ENCODE measurements around the gene ACADVL.
A peak's percentile ranks its signal among the peaks of the same experiment; 100 is the strongest.

ACADVL gene

DNA sequence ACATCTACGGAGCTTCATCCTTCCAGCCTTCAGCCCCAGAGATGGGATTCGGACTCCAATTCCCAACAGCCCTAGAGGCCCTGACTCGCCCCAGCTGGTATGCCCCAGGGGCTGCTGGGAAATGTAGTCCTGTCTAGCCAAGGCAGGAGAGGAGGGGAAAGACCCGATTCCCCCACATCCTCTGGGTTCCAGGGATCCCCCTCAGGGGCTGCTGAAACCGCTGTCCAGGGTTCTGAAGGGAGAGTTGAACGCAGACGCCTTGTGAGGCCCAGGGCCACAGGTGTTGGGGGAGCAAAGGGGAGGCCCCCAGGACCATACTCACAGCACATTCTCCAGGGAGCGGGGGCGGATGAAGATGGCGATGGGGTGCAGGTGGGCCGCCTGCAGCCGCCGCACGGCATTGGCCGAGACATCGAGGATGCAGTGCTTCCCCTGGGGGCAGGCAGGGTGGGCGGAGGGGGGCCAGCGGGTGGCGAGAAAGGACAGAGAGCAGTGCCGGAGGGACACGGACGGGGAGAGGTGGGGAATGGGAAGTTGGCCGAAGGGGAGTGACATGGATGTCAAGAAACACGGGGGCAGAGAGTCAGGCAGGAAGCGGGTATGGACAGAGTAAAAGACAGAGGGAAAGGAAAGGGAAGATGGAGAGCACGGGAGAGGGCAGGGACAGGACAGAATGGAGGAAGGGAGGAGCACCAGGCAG is 28.0 kb upstream of the ACADVL start:
- no peak for DNase-seq (ENCODE audit: low spot score)

DNA sequence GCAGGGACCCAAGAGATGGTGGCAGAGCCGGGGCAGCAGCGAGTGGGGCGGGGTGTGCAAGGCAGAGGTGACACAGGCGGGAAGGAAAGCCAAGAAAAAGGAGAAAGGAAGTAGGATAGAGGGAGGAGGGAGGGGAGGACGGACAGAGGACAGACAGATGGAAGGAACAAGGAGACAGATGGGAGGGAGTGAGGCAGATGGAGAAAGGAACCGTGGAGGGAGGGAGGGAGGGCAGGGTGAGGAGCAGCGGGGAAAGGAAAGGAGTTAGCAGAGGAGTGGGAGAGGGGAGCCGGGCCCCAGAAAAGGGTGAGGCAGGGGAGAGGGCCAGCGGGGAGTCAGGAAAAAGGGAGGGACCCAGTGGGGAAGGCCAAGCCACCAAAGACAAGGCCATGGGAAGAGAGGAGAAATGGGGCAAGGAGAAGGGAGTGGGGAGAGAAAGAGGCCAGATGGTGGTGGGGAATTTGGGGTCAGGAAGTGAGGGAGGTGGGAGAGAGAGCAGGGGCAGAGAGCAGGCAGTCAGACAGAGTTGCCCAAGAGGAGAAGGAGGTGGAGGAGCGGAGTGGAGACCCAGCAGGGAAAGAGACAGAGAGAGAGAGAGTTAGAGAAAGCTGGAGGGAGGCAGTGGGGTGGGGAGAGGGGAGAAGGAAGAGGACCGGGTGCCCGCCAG is 27.3 kb upstream of the ACADVL start:
- DNase-seq (ENCODE audit: low spot score): no peak

DNA sequence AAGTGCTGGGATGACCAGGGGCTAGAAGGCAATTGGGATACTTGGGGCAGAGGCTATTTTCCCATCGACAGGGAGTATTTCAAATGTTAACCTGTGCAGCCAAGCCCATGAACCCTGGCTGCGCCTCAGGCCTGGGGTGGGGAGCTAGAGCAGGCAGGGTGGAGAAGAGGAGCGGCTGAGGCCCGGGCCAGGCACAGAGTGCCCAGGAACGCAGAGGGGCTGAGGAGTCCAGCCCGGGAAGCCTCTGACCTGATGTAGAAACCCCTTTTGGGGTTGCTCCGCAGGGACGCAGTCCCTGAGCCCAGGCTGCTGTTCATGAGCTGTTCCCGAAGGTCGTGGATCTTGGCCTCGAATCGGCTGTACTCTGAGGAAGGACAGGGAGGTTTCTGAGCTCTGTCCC is 23.8 kb upstream of the ACADVL start:
- no peak for DNase-seq (ENCODE audit: low spot score)

DNA sequence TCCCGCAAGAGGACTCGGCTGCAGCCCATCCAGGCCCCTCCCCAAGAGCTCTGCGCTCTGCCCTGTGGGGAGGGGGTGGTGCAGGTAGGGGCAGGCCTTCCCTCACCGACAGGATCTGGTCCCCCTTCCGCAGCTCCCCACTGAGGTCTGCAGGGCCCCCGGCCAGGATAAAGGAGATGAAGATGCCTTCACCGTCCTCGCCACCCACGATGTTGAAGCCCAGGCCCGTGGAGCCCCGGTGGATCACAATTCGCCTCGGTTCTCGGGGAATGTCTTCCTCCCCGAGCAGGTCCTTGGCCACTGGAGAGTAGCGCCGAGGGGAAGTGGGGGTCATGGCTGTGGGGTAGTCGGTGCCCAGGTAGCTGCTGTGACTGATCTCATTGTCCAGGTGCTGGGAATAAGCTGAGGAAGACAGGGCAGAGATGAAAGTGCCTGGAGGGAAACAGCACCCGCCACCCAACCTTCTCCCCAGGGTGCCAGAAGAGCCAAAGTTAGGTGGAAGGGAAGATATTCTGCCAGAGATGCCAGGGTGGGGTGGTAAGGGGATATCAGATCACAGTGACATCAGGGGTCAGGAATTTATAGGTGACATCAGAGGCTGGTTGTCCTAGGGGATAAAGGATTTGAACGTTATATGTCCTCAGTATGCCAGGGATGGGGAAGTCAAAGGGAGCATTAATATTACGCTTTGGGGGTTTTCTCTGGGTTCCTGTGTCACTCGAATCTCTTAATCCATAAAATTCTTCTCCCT is 22.9 kb upstream of the ACADVL start:
- DNase-seq (ENCODE audit: low spot score): peak; percentile 61

DNA sequence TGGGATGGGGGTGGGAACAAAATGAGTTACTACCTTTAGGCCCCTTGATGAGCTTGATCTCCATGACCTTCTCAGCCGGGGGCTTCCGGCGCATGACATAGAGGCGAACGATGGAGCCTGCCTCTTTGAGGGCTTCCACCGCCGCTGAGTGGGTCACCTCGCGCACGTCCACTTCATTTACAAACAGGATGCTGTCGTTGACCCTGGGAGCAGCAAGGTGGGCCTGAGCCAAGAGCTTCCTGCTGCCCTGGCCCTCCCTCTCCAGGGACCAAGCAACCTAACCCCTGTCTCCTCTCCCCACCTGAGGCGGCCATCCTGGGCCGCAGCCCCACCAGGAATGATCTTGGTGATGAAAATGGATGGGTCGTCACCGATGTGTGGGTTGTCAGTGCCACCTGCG is 16.3 kb upstream of the ACADVL start:
- DNase-seq (ENCODE audit: low spot score): no peak

DNA sequence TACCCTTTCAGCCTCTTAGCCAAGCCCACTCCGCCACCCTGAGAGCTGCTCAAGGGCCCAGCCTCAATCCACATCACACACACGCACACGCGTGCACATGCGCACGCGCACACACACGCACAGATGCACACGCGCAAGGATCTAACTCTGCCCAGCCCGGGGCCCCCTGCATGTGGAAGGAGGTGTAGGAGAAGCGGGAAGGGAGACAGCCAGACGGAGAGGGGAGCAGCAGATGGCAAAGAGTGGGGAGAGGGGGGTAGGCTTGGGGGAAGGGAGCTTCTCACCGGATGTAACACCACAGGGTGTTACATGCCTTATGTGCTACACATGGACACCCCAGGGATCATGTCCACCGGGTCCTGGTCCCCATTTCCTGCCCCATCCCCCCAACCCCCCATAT is 15.4 kb upstream of the ACADVL start:
- DNase-seq (ENCODE audit: low spot score): no peak

DNA sequence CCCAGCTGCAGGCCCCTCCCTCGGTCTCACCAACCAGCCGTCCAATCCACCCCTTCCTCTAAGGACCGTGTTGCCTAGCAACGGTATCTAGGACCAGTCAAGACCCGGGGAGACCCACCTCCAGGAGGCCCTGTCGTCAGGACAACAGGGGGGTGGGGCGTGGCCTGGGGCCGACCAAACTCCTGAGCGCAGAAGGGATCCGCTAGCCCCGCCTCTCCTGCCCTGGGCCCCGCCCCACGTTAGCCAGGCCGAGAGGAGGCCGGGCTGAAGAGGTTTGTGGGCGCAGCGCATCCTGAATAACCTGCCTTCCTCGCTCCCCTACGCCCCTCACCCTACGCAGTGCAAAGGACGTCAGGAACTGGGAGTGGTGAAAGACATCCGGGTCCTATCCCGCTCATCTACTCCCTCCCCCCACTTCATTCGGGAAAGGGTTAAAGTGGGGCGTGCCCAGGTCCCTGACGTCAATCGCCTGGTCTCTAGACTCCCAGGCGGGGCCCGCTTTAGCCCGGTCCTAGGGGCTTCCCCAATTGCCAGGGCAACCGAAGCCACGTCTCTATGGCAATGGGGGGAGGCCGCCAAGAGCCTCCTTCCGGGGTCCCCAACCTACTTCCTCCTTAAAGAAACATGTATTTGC is 14.8 kb upstream of the ACADVL start:
- DNase-seq (ENCODE audit: low spot score): peak; percentile 93

DNA sequence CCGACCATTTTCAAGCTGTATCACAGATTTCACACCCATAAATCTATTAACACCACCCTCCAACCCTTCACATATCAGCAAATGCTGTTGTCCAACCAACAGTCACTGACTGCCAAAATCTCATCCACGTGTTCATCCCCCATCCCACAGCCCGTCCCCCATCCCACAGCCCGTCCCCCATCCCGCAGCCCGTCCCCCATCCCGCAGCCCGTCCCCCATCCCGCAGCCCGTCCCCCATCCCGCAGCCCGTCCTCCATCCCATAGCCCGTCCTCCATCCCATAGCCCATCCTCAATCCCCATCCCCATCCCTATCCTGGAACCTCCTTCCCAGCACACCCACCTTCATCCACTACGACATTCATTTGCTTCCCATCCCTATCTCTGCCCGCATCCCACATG is 14.2 kb upstream of the ACADVL start:
- DNase-seq (ENCODE audit: low spot score): no peak

DNA sequence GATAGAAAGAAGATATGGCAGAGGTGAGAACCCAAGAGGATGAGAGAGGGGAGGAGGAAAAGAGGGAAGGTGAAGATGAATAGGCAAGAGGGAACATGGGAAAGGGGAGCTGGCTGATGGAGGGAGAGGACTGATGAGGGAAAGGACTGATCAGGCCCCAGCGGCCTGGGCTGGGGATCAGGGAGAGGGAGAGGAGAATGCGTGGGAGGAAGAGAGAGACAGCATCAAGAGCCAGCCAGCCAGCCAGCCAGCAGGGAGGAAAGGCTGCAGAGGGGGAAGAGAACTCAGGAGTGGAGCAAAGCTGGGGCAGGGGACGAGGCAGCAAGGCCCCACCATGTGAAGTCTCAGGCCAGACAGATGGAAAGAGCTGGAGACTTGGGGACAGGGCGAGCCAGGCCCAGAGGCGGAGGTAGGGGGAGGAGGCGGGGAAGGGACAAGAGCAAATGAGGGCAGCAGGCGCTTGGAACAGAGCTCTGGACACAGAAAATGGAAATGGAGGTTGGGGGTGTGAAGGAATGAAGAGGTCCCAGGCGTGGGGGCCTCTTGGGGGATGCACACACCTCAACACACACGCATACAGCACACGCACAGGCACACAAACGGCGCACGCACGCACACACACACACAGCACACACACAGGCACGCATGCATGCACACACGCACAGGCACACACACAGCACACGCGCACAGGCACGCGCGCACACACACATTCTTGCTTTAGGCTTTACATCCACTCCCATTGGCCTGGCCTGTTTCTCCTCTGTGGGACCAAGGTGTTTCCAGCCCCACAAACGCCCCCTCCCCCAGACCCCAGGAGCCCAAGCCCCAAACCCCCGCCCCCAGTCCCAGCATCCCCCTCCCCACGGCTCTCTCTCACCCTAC is 12.4 kb upstream of the ACADVL start:
- peak; percentile 64 for DNase-seq (ENCODE audit: low spot score)

DNA sequence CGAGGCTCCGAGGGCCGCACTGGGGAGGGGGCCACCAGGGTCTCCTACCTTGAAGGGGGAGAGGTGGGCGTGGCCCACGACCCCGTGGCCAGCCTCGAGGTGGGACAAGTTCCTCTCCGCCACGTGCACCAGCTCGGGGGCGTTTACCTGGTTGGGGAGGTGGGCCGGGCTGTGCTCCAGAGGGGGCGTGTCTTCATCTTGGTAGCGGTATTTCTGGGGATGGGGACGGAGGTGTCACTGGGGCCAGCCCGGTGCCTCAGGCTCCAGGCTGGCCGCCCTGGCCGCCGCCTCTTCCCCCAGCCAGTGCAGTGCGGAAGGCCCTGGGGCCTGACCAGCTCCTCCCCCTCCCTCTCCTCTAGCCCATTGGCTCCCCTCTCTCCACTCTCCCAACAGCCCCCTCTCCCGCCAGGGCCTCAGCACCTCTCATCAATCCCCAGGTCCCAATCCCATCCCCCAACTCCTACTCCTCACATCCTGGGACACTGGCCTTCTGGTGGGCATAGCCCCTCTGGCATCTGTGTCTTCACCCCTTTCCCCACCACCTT is 11.6 kb upstream of the ACADVL start:
- no peak for DNase-seq (ENCODE audit: low spot score)

DNA sequence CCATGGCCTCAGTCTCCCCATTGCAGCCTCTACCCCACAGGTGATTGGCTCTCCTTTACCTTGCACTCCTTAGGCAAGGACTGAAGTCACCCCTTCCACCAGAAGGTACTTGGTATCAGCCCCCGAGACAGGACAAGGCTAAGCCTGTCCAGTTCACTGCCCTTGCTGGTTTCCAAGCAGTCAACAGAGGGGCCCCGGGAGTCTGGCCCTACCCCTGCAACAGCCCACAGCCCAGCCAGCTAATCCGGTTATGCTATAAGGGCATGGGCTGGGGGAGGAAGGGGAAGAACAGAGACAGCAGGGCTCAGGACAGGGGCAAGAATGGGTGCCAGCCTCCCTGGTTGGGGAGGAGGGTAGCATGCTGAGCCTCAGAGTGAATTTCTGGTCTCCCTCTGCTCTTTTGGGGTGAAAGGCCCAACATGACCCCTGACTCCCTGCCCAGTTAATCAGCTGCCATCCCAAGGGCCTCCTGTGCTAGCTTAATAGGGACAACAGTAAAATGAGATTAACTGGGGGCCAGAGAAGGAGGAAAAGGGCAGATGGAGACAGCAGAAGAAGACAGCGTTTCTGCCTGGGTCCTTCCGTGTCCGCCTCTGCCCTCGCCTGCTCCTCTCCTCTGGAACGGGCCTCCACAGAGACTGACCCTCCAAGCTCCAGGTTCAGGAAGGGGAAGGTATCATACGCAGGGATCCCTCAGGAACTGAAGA is 10.8 kb upstream of the ACADVL start:
- DNase-seq (ENCODE audit: low spot score): no peak

DNA sequence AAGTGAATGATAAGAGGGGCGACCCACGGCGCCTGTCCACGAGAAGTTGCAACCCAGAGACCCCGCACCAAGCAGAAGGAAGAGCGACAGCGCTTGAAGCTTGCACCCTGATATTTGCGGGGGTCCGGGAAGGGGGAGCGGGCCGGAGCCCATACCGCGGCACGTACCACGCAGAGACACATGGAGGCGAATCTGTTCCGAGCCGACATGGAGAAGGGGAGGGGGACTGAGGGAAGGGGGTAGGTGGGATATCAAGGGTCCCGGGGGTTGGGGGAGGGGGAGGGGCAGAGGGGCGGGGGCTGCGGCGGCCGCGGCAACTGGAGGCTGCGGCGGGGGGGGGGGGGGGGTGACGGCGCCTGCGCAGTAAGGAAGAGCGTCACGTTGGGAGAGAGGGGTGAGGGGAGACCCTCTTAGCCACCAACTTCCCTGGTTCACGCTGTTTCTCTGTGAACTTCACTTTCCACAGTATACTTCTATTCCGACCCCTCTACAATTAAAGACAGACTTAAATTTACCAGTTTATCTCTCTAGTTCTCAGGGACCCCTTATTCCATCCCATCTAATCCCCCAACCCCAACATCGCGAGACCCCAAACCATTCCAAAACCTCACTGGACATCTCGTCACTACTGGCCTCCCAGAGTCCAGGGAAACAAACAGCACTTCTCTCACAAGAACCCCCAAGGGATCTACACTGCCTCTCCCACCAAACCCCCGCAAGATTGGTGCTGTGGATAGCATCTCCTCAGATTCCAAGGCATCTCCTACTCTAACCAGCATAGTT is 8.1 kb upstream of the ACADVL start:
- no peak for DNase-seq (ENCODE audit: low spot score)

DNA sequence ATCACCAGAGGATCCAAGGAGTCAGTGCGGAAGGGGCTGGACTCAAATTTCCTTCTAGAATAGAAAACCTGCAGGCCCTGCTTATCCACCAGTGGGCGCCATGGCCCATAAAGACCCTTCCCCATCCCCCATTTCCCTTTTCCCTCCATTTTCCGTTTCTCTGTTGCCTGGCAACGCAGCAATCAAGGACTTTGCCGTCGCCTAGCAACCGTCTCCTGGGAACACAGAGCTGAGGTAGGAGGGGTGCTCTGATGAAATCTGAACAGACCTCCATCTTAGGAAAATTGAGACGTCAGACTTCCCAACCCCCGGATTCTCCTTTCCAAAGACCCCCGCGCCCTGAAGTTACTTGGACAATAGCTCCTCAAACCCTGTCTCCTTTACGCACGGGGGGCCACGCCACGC is 5.8 kb upstream of the ACADVL start:
- peak; percentile 86 for DNase-seq (ENCODE audit: low spot score)

DNA sequence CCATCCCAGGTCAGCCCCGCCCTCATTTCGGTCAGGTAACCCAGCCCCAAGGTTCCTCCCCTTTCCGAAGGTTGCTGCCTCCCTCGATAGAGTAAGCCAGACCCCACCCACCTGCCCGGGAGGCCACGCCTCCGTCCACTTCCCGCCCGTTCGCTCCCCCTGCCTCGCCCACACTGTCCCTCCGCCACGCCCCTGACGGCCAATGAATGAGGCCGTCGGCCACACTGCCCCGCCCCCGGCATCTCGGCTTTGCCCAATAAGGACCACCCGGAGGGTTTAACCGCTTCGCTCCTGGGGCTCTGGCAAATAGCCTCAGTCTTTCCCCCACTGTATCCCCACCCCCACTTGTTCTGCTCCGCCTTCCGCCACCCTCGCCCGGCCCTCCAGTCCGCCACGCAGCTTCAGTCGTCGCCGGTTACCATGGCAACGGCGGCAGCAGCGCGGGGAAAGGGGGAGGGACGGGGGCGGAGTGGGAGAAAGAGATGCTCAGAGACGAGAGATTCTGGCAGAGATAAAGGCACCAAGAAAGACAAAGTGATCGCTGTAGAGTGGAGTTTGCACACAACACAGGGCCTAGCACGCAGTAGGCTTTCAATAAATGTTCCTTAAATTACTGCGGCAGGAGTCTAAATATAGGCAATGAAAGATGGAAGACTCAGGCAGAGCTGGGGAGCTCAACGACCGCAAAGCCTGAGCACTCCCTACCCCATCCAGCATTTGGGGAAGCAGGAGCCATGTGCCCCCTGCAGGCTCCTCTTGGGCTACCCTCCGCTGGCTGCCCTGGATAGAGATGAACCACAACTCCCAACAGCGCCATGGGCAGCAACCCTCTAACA is 5.2 kb upstream of the ACADVL start:
- peak; percentile 99 for DNase-seq (ENCODE audit: low spot score)

DNA sequence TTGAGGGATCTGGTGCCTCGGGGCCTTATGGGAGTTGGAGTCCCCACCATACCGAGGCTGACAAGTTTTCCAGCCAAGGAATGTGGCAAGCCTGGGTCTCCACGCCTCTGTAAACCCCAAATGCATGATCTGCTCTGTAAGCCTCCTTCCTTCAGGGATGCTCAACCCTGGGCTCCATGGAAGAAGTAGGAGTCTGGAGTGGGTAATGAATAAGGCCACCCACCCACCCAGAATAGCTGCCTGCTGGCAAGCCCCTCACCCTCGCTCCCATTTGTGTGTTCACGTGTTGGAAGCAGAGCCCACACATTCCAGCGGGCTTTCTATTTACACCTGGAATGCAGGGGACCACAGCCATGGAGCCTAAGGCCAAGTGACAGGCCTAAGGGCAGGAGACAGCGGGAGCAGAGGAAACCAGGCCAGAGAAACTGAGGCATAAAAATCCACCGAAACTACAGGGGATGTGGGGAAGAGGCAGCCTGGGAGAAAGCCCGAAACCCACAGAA is 4.6 kb upstream of the ACADVL start:
- no peak for DNase-seq (ENCODE audit: low spot score)

DNA sequence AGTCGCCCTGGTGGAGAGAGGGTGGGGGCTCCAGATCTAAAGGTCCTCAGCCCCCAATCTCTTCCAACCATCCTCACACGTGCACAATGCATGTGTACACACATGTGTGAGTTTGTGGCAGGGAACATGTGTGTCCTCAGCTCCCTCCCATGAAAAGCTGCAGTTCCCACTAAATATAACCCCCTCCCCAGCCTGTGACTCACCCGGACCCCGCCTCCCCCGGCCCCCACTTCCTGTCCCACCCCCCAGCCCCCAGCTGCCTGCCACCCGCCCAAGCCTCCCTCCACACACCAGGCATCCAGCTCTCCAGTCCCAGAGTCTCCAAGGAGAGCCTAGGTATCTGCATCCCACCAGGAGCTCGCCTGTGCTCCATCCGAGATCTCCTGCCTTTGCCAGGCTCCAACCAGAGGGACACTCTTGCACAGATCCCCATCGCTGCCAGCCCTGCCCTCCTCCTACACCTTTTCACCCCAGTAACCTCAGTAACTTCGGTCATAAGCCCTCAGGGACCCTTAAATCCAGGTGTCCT is 4.0 kb upstream of the ACADVL start:
- no peak for DNase-seq (ENCODE audit: low spot score)

DNA sequence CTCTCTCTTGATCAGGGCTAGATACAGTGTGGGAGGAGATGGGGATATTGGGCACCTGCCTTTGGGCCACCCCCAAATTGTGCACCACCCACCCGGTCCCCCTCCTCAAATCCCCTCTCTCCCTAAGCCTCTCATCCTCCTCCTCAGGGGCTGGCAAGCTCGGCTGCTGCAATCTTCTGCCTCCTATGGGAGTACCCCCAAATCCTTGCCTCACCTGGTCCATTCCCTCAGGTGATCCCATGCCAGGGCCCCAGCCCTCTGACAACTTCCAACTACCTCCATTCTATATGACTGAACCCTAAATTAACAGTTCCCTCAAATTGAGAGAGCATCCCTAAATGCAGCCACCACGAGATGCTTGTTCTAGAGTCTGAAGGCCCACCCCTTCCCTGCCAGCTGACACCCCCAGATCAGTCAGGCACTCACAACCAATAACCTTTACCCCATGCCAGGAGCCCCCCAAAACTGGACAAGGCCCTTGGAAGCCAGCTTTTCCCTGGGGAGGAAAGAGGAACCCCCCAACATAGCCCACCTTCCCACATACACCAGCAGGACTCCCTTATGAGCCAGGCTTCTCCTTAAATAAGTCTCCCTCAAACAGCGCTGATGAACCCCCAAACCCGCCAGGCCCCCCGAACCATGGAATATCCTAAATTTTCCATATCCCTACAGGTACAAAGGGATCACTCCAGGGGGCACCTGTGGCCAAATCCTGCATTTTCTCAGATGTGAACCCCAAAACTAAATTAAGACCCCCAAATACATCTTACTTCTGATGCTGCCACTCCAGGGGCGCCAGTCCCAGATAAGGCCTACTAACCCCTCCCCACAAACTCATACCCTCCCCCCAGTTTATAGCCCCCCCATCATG is 3.3 kb upstream of the ACADVL start:
- no peak for DNase-seq (ENCODE audit: low spot score)

All from left forelimb (tissue), 1 donor.